GM15510 (cell line): ENCODE results near the gene IYD.

Source experiments
- POLR2A ChIP-seq: IDR thresholded peaks from 3 replicates; pipeline ENCODE4 v1.6.1; 2011; ENCODE audit warnings: borderline replicate concordance; ENCODE audit not compliant: insufficient read length; ENCODE audit errors: extremely low read depth

IYD gene

GRCh38 chr6:150368762-150369161 is at the start of gene IYD:
IYD (plus strand) TSS chr6:150369012; CDS start chr6:150369032, 20 bp downstream.
- TF ChIP-seq POLR2A, result no peak

- no peak for TF ChIP-seq POLR2A
These were observed 48.9 kb upstream of the IYD start for GRCh38 chr6:150319924-150320323.

GRCh38 chr6:150320442-150320841 is 48.4 kb upstream of the IYD start:
- no peak for TF ChIP-seq POLR2A

GRCh38 chr6:150322466-150322871 is 46.3 kb upstream of the IYD start:
- no peak for TF ChIP-seq POLR2A

- no peak for TF ChIP-seq POLR2A
These were observed 45.6 kb upstream of the IYD start for GRCh38 chr6:150323205-150323604.

GRCh38 chr6:150324044-150324443 is 44.8 kb upstream of the IYD start:
- no peak for TF ChIP-seq POLR2A

GRCh38 chr6:150325066-150325772 is 43.6 kb upstream of the IYD start:
- TF ChIP-seq POLR2A, result no peak

- no peak for TF ChIP-seq POLR2A
These were observed 41.6 kb upstream of the IYD start for GRCh38 chr6:150327117-150327774.

- no peak for TF ChIP-seq POLR2A
These were observed 39.9 kb upstream of the IYD start for GRCh38 chr6:150328744-150329405.

GRCh38 chr6:150331344-150331743 is 37.5 kb upstream of the IYD start:
- no peak for TF ChIP-seq POLR2A

- TF ChIP-seq POLR2A, result no peak
These were observed 35.8 kb upstream of the IYD start for GRCh38 chr6:150332939-150333584.

- no peak for TF ChIP-seq POLR2A
These were observed 35.2 kb upstream of the IYD start for GRCh38 chr6:150333585-150333941.

GRCh38 chr6:150334790-150335783 is 33.7 kb upstream of the IYD start:
- TF ChIP-seq POLR2A, result no peak

GRCh38 chr6:150336299-150336698 is 32.5 kb upstream of the IYD start:
- TF ChIP-seq POLR2A, result no peak
